A549 (cell line): Measurements from ENCODE around the gene NUDT6.

Experiments
- CHD2 ChIP-seq: fragments of 150-350 bp; IDR thresholded peaks from 2 replicates; pipeline ENCODE4 v1.6.1; 2014; ENCODE audit warnings: low read length; ENCODE audit not compliant: partially characterized antibody
- CTCF ChIP-seq: fragments of >200 bp; sonication (Bioruptor Twin); formaldehyde crosslinking; IDR thresholded peaks from 3 replicates; pipeline ENCODE4 v1.5.1; 2016
- EP300 ChIP-seq, 2 experiments: fragments of >200 bp; sonication (Bioruptor Twin); formaldehyde crosslinking; IDR thresholded peaks; 2 replicates in 1 of 2; 3 replicates in 1 of 2; pipeline ENCODE4 v1.6.1; 2016 to 2017
- HEYL ChIP-seq: fragments of 250-450 bp; sonication (Bioruptor Pico); IDR thresholded peaks from 2 replicates; pipeline ENCODE4 v1.8.0; 2021; ENCODE audit warnings: mild to moderate bottlenecking, moderate library complexity
- HMGXB4 ChIP-seq: fragments of 250-450 bp; sonication (Bioruptor Pico); IDR thresholded peaks from 2 replicates; pipeline ENCODE4 v1.5.0; 2021; ENCODE audit warnings: mild to moderate bottlenecking, moderate library complexity, borderline replicate concordance
- NFE2L2 ChIP-seq: fragments of 150-350 bp; conservative IDR thresholded peaks from 2 replicates; pipeline ENCODE4 v1.6.1; 2014; ENCODE audit warnings: low read length
- POLR2A ChIP-seq: IDR thresholded peaks from 2 replicates; pipeline ENCODE4 v1.6.1; 2012; ENCODE audit warnings: mild to moderate bottlenecking, low read length
- RARB ChIP-seq: fragments of 250-450 bp; sonication (Bioruptor Pico); IDR thresholded peaks from 2 replicates; pipeline ENCODE4 v1.8.0; 2021; ENCODE audit warnings: mild to moderate bottlenecking, moderate library complexity
- SREBF2 ChIP-seq: fragments of 450-650 bp; IDR thresholded peaks from 2 replicates; pipeline ENCODE4 v1.6.1; 2014; ENCODE audit warnings: mild to moderate bottlenecking, moderate library complexity
- ZFP36 ChIP-seq: fragments of 450-650 bp; IDR thresholded peaks from 2 replicates; pipeline ENCODE4 v1.6.1; 2014; ENCODE audit warnings: borderline replicate concordance; ENCODE audit not compliant: partially characterized antibody
- ZNF302 ChIP-seq: fragments of 250-450 bp; sonication (Bioruptor Pico); IDR thresholded peaks from 2 replicates; pipeline ENCODE4 v1.9.0; 2021; ENCODE audit warnings: inconsistent platforms, mild to moderate bottlenecking, moderate library complexity

GRCh38 chr4:122966201-122966600 lies 43.8 kb upstream of the NUDT6 start:
- TF ChIP-seq ZFP36 (no peak), CTCF (no peak), POLR2A (no peak), HEYL (CRISPR knock-in tag) (no peak), NFE2L2 (no peak), CHD2 (no peak), HMGXB4 (no peak), RARB (CRISPR knock-in tag) (no peak), EP300 (IDR thresholded peaks at IDR 0.05) (no peak), SREBF2 (no peak), ZNF302 (CRISPR knock-in tag) (no peak)
